CD4-positive, alpha-beta T cell (primary cell): Measurements from ENCODE around the gene TRIM15. TPM values are rescaled to one million over a fixed set of nuclear protein-coding genes. Genes with fewer than 3 reads are reported as not detected.
"Not testable (repeated sequence)": the region's sequence is repeated elsewhere in the genome, so short reads cannot be mapped to it uniquely, and the experiment has no call there.

Experiments
- ATAC-seq: fragments of 200-7000 bp; cut with Tn5 transposase; one replicate; pipeline ENCODE4 v1.10.0; 2022; ENCODE audit warnings: mild to moderate bottlenecking; ENCODE audit not compliant: poor library complexity
- CTCF ChIA-PET: fragments of 350-600 bp; sonication (Branson Sonifier 250); formaldehyde crosslinking; loops from one replicate; lab custom pipeline; 2021; ENCODE audit warnings: antibody characterized with exemption, inconsistent platforms; lab: Charles Lee
- POLR2A ChIA-PET: fragments of 350-600 bp; sonication (Branson Sonifier 250); formaldehyde crosslinking; loops from one replicate; lab custom pipeline; 2021; ENCODE audit warnings: antibody characterized with exemption, inconsistent platforms; lab: Charles Lee
- DNase-seq, 14 experiments: peaks; one replicate each; pipeline ENCODE4 v3.0.0-alpha.2; 2013 to 2020; ENCODE audit warnings: mixed read lengths in 2 of 14
- H3K27ac ChIP-seq, 2 donors: one replicate each; pipeline versions ENCODE4 v1.5.1 to v1.7.0; 2013; ENCODE audit warnings: low read length in 2 of 2, low read depth in 1 of 2, mild to moderate bottlenecking in 1 of 2
- H3K27me3 ChIP-seq, 2 experiments: 1 replicate in 1 of 2; 2 replicates in 1 of 2; pipeline versions ENCODE4 v1.6.1 to v1.7.0; 2013; ENCODE audit warnings: low read length in 2 of 2, control low read depth in 1 of 2, mild to moderate bottlenecking in 1 of 2, moderate library complexity in 1 of 2; ENCODE audit not compliant: insufficient read depth in 2 of 2, control insufficient read depth in 1 of 2
- H3K36me3 ChIP-seq: one replicate; pipeline ENCODE4 v1.6.1; 2013; ENCODE audit warnings: low read length, control low read depth; ENCODE audit not compliant: insufficient read depth
- H3K4me1 ChIP-seq: one replicate; pipeline ENCODE4 v1.6.1; 2013; ENCODE audit warnings: low read length, control low read depth; ENCODE audit not compliant: insufficient read depth
- H3K4me3 ChIP-seq: one replicate; pipeline ENCODE4 v1.5.1; 2013; ENCODE audit warnings: mild to moderate bottlenecking, low read length, moderate library complexity
- H3K9me3 ChIP-seq, 2 experiments: 1 replicate in 1 of 2; 2 replicates in 1 of 2; pipeline versions ENCODE4 v1.6.1 to v1.7.0; 2013; ENCODE audit warnings: low read length in 2 of 2, mild to moderate bottlenecking in 2 of 2, control low read depth in 1 of 2, moderate library complexity in 1 of 2; ENCODE audit not compliant: control insufficient read depth in 1 of 2, insufficient read depth in 1 of 2
- H3K27ac Mint-ChIP-seq: one replicate; pipeline ENCODE4 v1.8.0; 2020; ENCODE audit warnings: mixed read lengths
- H3K27me3 Mint-ChIP-seq: one replicate; pipeline ENCODE4 v1.8.0; 2021; ENCODE audit warnings: mixed read lengths
- H3K36me3 Mint-ChIP-seq: one replicate; pipeline ENCODE4 v1.8.0; 2021; ENCODE audit warnings: low read depth, mixed read lengths
- H3K4me1 Mint-ChIP-seq: one replicate; pipeline ENCODE4 v1.8.0; 2021; ENCODE audit warnings: low read depth, mixed read lengths
- H3K4me3 Mint-ChIP-seq: one replicate; pipeline ENCODE4 v1.8.0; 2020; ENCODE audit warnings: mild to moderate bottlenecking, mixed read lengths
- H3K9me3 Mint-ChIP-seq: one replicate; pipeline ENCODE4 v1.8.0; 2020; ENCODE audit warnings: mixed read lengths
- intact Hi-C, 2 experiments: fragments of 100-400 bp; cut with DNase I in 1 of 2; cut with micrococcal nuclease in 1 of 2; formaldehyde crosslinking; loops; one replicate each; pipeline versions ENCODE4 v1.15.1 to v1.9.0; 2023 to 2025; cut with DNase I, micrococcal nuclease
- total RNA-seq, 174 experiments: library from RNA in 2 of 174; stranded (reverse) in 2 of 174; gene quantifications; one replicate each; pipeline ENCODE4 v1.2.3 and lab custom pipeline; 2021 to 2026
- TF ChIP-seq, protein P1 (sequence below): fragments of 200-600 bp; IDR thresholded peaks from one replicate; pipeline ENCODE4 v1.8.0; 2022; ENCODE audit warnings: antibody characterized with exemption, mild to moderate bottlenecking

Gene TRIM15
- total RNA-seq, 2 experiments from 2014 or later = not detected

DNA sequence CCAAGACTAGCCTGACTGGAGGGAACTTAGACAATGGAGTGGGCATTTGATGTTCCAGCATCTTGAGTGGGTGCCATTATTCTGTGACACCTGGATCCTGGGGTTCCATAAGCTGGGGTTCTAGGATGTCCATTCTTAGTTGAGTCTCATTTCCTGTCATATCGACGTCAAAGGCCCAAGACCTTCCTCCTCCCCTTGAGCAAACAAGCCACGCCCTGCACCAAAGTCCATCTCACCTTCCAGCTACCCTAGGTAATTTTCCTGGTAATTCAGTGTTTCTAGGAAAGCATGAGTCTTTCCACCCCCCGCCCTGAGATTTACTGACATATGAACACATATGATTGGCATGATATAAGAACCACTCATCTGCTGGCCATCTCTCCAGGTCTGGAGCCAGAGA lies 27.6 kb upstream of the TRIM15 start, which contains the start of gene TRIM40:
Gene TRIM40 (plus strand): TSS at position 384 of the 400 bp plus-strand sequence. CDS start 897 bp downstream, outside the sequence.
- no peaks in the 10 kb centered on the region for H3K9me3 Mint-ChIP-seq
- H3K36me3 Mint-ChIP-seq = no peaks in the 10 kb centered on the region
- no peak within 1 kb of the TSS for H3K4me3 ChIP-seq
- H3K27ac Mint-ChIP-seq = no peak within 1 kb of the TSS
- no peak for DNase-seq
- ChIA-PET POLR2A (interaction anchor here (1.2 kb wide), 1 partner anchor 32 kb away, joined by 4 read pairs; no protein-coding TSS in a partner anchor), CTCF (interaction anchor here (8.2 kb wide), 1 partner anchor 32 kb away, joined by 198 read pairs; no protein-coding TSS in a partner anchor)
- peaks cover 58% of the 10 kb centered on the region for H3K27me3 Mint-ChIP-seq
- intact Hi-C loops = no loop called here
- TF ChIP-seq, protein P1, sequence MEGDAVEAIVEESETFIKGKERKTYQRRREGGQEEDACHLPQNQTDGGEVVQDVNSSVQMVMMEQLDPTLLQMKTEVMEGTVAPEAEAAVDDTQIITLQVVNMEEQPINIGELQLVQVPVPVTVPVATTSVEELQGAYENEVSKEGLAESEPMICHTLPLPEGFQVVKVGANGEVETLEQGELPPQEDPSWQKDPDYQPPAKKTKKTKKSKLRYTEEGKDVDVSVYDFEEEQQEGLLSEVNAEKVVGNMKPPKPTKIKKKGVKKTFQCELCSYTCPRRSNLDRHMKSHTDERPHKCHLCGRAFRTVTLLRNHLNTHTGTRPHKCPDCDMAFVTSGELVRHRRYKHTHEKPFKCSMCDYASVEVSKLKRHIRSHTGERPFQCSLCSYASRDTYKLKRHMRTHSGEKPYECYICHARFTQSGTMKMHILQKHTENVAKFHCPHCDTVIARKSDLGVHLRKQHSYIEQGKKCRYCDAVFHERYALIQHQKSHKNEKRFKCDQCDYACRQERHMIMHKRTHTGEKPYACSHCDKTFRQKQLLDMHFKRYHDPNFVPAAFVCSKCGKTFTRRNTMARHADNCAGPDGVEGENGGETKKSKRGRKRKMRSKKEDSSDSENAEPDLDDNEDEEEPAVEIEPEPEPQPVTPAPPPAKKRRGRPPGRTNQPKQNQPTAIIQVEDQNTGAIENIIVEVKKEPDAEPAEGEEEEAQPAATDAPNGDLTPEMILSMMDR = no peak
- ATAC-seq = no peak
- H3K36me3 ChIP-seq = no peaks in the 10 kb centered on the region
- peaks cover 2% of the 10 kb centered on the region for H3K4me1 ChIP-seq
- H3K4me3 Mint-ChIP-seq = no peak within 1 kb of the TSS
- peaks cover 15 to 23% of the 10 kb centered on the region in 2 experiments for H3K27me3 ChIP-seq
- no peaks in the 10 kb centered on the region for H3K9me3 ChIP-seq
- peaks cover 4% of the 10 kb centered on the region for H3K4me1 Mint-ChIP-seq
- H3K27ac ChIP-seq = no peak within 1 kb of the TSS

GRCh38 chr6:30136570-30137286 lies 26.6 kb upstream of the TRIM15 start:
- no peaks in the 10 kb centered on the region for H3K9me3 ChIP-seq
- POLR2A ChIA-PET = interaction anchor here (1.2 kb wide), 1 partner anchor 33 kb away, joined by 4 read pairs; no protein-coding TSS in a partner anchor
- H3K36me3 ChIP-seq = no peaks in the 10 kb centered on the region
- H3K4me3 Mint-ChIP-seq = no peak overlapping the region
- ATAC-seq (no peak), DNase-seq (no peak)
- H3K4me3 ChIP-seq = no peak overlapping the region
- no peaks in the 10 kb centered on the region for H3K36me3 Mint-ChIP-seq
- H3K4me1 ChIP-seq = no peaks in the 10 kb centered on the region
- CTCF ChIA-PET = interaction anchor here (8.2 kb wide), 1 partner anchor 33 kb away, joined by 198 read pairs; no protein-coding TSS in a partner anchor
- TF ChIP-seq, protein P1 = no peak
- peaks cover 13 to 18% of the 10 kb centered on the region in 2 experiments for H3K27me3 ChIP-seq
- peaks cover 58% of the 10 kb centered on the region for H3K27me3 Mint-ChIP-seq
- H3K27ac ChIP-seq = no peak overlapping the region
- no peak overlapping the region for H3K27ac Mint-ChIP-seq
- no peaks in the 10 kb centered on the region for H3K9me3 Mint-ChIP-seq
- intact Hi-C loops = no loop called here
- no peaks in the 10 kb centered on the region for H3K4me1 Mint-ChIP-seq

GRCh38 chr6:30140240-30140639 lies 23.1 kb upstream of the TRIM15 start:
- H3K4me3 ChIP-seq, DNase-seq, H3K36me3 Mint-ChIP-seq, H3K27ac ChIP-seq, H3K36me3 ChIP-seq, intact Hi-C loops, H3K4me1 Mint-ChIP-seq, H3K9me3 Mint-ChIP-seq, H3K27ac Mint-ChIP-seq, H3K9me3 ChIP-seq, POLR2A ChIA-PET, H3K4me1 ChIP-seq, H3K4me3 Mint-ChIP-seq, H3K27me3 ChIP-seq, ATAC-seq: not testable (repeated sequence)
- H3K27me3 Mint-ChIP-seq = peaks cover 69% of the 10 kb centered on the region
- CTCF ChIA-PET = interaction anchor here (1.6 kb wide), 1 partner anchor 9 kb away, joined by 8 read pairs; no protein-coding TSS in a partner anchor
